Muscle of leg (tissue), 11 donors: ENCODE data around the gene ENTHD1. TPM values are rescaled to one million over a fixed set of nuclear protein-coding genes. Genes with fewer than 3 reads are reported as not detected.

Source experiments
- DNase-seq: peaks from one replicate; pipeline ENCODE4 v3.0.0; 2013
- H3K27ac ChIP-seq: one replicate; pipeline ENCODE4 v1.5.1; 2013; ENCODE audit warnings: mild to moderate bottlenecking, low read length, control low read depth
- H3K27me3 ChIP-seq: one replicate; pipeline ENCODE4 v1.6.1; 2013; ENCODE audit warnings: low read length; ENCODE audit not compliant: control insufficient read depth, insufficient read depth
- H3K36me3 ChIP-seq: one replicate; pipeline ENCODE4 v1.6.1; 2013; ENCODE audit warnings: low read length; ENCODE audit not compliant: control insufficient read depth, insufficient read depth
- H3K4me1 ChIP-seq: one replicate; pipeline ENCODE4 v1.6.1; 2013; ENCODE audit warnings: low read length; ENCODE audit not compliant: control insufficient read depth, insufficient read depth
- H3K4me3 ChIP-seq: one replicate; pipeline ENCODE4 v1.5.1; 2013; ENCODE audit warnings: low read length, control low read depth
- H3K9me3 ChIP-seq: replicated peaks from 2 replicates; pipeline ENCODE4 v1.6.1; 2013; ENCODE audit warnings: low read depth, low read length; ENCODE audit not compliant: control insufficient read depth
- WGBS: methylation state at CpG from one replicate; pipeline ENCODE4 v1.1.5; 2013; ENCODE audit warnings: missing lambda C conversion rate; ENCODE audit not compliant: insufficient coverage; 5-methylcytosine and 5-hydroxymethylcytosine counted together
- polyA plus RNA-seq, 8 donors: library from polyadenylated mRNA; unstranded; fragments of 120-200 nt; gene quantifications; one replicate each; pipeline versions ENCODE4 v1.2.1 to v1.2.3, GENCODE V29; 2013; ENCODE audit warnings: inconsistent platforms in 1 of 8, low replicate concordance in 1 of 8; ENCODE audit not compliant: insufficient read length in 8 of 8, insufficient read depth in 1 of 8
- total RNA-seq: library from RNA; stranded (reverse); fragments of 120-200 nt; gene quantifications from one replicate; pipeline ENCODE4 v1.2.4, GENCODE V29; 2013

ENTHD1 gene
- total and polyA plus RNA-seq, 9 donors: not detected

GRCh38 chr22:39712081-39712480 lies 181.5 kb downstream of the ENTHD1 start:
- Histone ChIP-seq H3K4me3 (no peak overlapping the region), H3K27ac (no peak overlapping the region), H3K27me3 (peaks cover 40% of the 10 kb centered on the region), H3K36me3 (no peaks in the 10 kb centered on the region), H3K4me1 (peaks cover 37% of the 10 kb centered on the region), H3K9me3 (no peaks in the 10 kb centered on the region)
- no peak for DNase-seq
- WGBS: no CpG with 5 or more reads among the region's 1 CpG

GRCh38 chr22:39710380-39711150 lies 183.0 kb downstream of the ENTHD1 start:
- Histone ChIP-seq H3K9me3 (no peaks in the 10 kb centered on the region), H3K4me3 (no peak overlapping the region), H3K4me1 (peaks cover 50% of the 10 kb centered on the region), H3K36me3 (no peaks in the 10 kb centered on the region), H3K27me3 (peaks cover 48% of the 10 kb centered on the region), H3K27ac (no peak overlapping the region)
- WGBS: 42% methylated on average over 13 of the region's 15 CpGs
- DNase-seq: peak; percentile 71

GRCh38 chr22:39707816-39708215 lies 185.7 kb downstream of the ENTHD1 start:
- H3K36me3 ChIP-seq: no peaks in the 10 kb centered on the region
- no peak overlapping the region for H3K27ac ChIP-seq
- H3K9me3 ChIP-seq: no peaks in the 10 kb centered on the region
- H3K4me3 ChIP-seq: no peak overlapping the region
- DNase-seq: peak; percentile 45
- peaks cover 77% of the 10 kb centered on the region for H3K4me1 ChIP-seq
- H3K27me3 ChIP-seq: peaks cover 45% of the 10 kb centered on the region
- WGBS: 14% methylated on average over 1 of the region's 5 CpGs

- H3K4me3 ChIP-seq: no peak overlapping the region
- H3K27ac ChIP-seq: no peak overlapping the region
- 75% methylated on average over 4 of the region's 5 CpGs for WGBS
- H3K36me3 ChIP-seq: no peaks in the 10 kb centered on the region
- no peak for DNase-seq
- no peaks in the 10 kb centered on the region for H3K9me3 ChIP-seq
- H3K4me1 ChIP-seq: peaks cover 77% of the 10 kb centered on the region
- H3K27me3 ChIP-seq: peaks cover 43% of the 10 kb centered on the region
These were observed 186.2 kb downstream of the ENTHD1 start for GRCh38 chr22:39707351-39707750.

- no peaks in the 10 kb centered on the region for H3K9me3 ChIP-seq
- WGBS: 64% methylated on average over 20 of the region's 27 CpGs
- no peak overlapping the region for H3K4me3 ChIP-seq
- DNase-seq: no peak
- H3K27ac ChIP-seq: no peak overlapping the region
- H3K27me3 ChIP-seq: peaks cover 41% of the 10 kb centered on the region
- peaks cover 78% of the 10 kb centered on the region for H3K4me1 ChIP-seq
- no peaks in the 10 kb centered on the region for H3K36me3 ChIP-seq
These were observed 187.0 kb downstream of the ENTHD1 start for GRCh38 chr22:39706376-39707140.

- peaks cover 39% of the 10 kb centered on the region for H3K27me3 ChIP-seq
- peaks cover 72% of the 10 kb centered on the region for H3K4me1 ChIP-seq
- H3K36me3 ChIP-seq: no peaks in the 10 kb centered on the region
These were observed 188.2 kb downstream of the ENTHD1 start for GRCh38 chr22:39705386-39705785.

GRCh38 chr22:39703928-39704639 lies 189.5 kb downstream of the ENTHD1 start:
- Histone ChIP-seq H3K36me3 (no peaks in the 10 kb centered on the region), H3K27ac (peak overlapping the region; percentile 42), H3K27me3 (peaks cover 39% of the 10 kb centered on the region), H3K4me3 (no peak overlapping the region), H3K9me3 (no peaks in the 10 kb centered on the region), H3K4me1 (peaks cover 75% of the 10 kb centered on the region)
- WGBS: 25% methylated on average over 16 of the region's 17 CpGs
- DNase-seq: peak; percentile 92

More at GRCh38 chr22:39705386-39705785, 188.2 kb downstream of the ENTHD1 start:
- Histone ChIP-seq H3K4me3 (no peak overlapping the region), H3K27ac (no peak overlapping the region), H3K9me3 (no peaks in the 10 kb centered on the region)
- no peak for DNase-seq
- WGBS: 89% methylated on average over 12 of the region's 12 CpGs

- WGBS: 22% methylated on average over 7 of the region's 8 CpGs
- peaks cover 39% of the 10 kb centered on the region for H3K27me3 ChIP-seq
- peaks cover 72% of the 10 kb centered on the region for H3K4me1 ChIP-seq
- peak; percentile 65 for DNase-seq
- no peaks in the 10 kb centered on the region for H3K9me3 ChIP-seq
- no peak overlapping the region for H3K4me3 ChIP-seq
- H3K36me3 ChIP-seq: no peaks in the 10 kb centered on the region
- H3K27ac ChIP-seq: no peak overlapping the region
These were observed 190.5 kb downstream of the ENTHD1 start for GRCh38 chr22:39703091-39703490.

GRCh38 chr22:39700565-39700964 lies 193.0 kb downstream of the ENTHD1 start:
- no peak overlapping the region for H3K4me3 ChIP-seq
- peaks cover 42% of the 10 kb centered on the region for H3K27me3 ChIP-seq
- 63% methylated on average over 1 of the region's 7 CpGs for WGBS
- no peak for DNase-seq
- H3K9me3 ChIP-seq: no peaks in the 10 kb centered on the region
- peaks cover 49% of the 10 kb centered on the region for H3K4me1 ChIP-seq
- H3K27ac ChIP-seq: no peak overlapping the region
- no peaks in the 10 kb centered on the region for H3K36me3 ChIP-seq
